ENCODE measurements around the gene FUZ.

DNA sequence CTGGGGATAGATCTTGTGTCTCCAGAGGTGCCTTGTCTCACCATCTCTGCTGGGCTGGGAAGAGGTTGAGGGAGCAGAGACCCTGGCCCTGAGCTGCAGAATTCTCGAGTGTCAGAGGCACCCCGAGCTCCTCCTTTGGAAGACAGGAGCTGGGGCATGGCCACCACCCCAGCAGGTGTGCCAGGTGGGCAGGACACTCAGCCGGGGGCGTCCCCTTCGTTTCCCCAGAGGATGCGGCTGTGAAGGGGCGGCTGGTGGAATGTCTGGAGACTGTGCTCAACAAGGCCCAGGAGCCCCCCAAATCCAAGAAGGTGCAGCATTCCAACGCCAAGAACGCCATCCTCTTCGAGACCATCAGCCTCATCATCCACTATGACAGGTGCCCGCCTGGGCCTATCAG, 14.5 kb downstream of the FUZ start:
- TF ChIP-seq, protein P1, sequence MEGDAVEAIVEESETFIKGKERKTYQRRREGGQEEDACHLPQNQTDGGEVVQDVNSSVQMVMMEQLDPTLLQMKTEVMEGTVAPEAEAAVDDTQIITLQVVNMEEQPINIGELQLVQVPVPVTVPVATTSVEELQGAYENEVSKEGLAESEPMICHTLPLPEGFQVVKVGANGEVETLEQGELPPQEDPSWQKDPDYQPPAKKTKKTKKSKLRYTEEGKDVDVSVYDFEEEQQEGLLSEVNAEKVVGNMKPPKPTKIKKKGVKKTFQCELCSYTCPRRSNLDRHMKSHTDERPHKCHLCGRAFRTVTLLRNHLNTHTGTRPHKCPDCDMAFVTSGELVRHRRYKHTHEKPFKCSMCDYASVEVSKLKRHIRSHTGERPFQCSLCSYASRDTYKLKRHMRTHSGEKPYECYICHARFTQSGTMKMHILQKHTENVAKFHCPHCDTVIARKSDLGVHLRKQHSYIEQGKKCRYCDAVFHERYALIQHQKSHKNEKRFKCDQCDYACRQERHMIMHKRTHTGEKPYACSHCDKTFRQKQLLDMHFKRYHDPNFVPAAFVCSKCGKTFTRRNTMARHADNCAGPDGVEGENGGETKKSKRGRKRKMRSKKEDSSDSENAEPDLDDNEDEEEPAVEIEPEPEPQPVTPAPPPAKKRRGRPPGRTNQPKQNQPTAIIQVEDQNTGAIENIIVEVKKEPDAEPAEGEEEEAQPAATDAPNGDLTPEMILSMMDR (IDR thresholded peaks at IDR 0.05), result no peak
- TF ChIP-seq POLR2AphosphoS5 (IDR thresholded peaks at IDR 0.05), result no peak

Data from sigmoid colon (tissue), 4 donors.